SK-N-MC (cell line): ENCODE measurements around the gene LONRF2.

Experiments used
- EZH2 ChIP-seq: fragments of 200-600 bp; sonication (generic); IDR thresholded peaks from one replicate; pipeline ENCODE4 v1.6.1; 2017; ENCODE audit warnings: antibody characterized with exemption
- POLR2AphosphoS5 ChIP-seq: IDR thresholded peaks from 2 replicates; pipeline ENCODE4 v1.6.1; 2012; ENCODE audit warnings: mild to moderate bottlenecking, low read depth, low read length, borderline replicate concordance

DNA sequence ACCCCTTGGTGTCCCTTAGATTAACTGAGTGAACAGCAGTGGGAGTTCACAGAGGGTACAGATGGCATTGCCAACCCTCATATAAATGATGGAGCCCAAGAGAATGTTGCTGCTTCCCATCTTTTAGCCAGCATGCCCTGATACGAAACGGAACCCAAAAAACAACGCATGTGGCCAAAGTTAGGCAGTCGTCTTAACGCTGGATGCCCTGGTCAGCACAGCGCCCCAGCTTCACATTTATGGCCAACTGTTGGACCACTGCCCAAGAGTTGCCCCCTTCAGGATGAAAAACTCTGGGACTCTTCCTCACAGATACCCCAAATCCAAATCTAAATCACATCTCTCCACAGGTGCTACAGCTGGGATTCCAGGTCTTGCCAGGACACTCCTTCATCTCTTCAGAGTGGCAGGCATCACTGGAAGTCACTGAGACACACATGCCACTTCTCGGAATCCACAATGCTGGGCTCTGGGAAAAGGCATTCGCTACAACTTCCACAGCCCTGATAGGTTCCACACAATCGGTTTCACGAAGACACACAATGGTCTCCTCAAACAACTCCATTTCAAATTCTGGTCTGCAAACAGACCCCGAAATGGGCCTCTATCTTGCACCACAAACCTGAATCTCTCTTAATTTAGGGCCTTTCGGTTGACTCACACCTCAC, 44.6 kb downstream of the LONRF2 start:
- TF ChIP-seq EZH2, result no peak
- TF ChIP-seq POLR2AphosphoS5, result no peak
